GM12801 (cell line): ENCODE measurements around the gene TRMT44.

ENCODE experiments used
- CTCF ChIP-seq: IDR thresholded peaks from one replicate; pipeline ENCODE4 v1.5.1; 2011; ENCODE audit warnings: control low read depth; ENCODE audit not compliant: insufficient read length; ENCODE audit errors: extremely low read depth

Gene TRMT44

GRCh38 chr4:8439914-8440491, 574 bp upstream of the TRMT44 start:
- no peak for TF ChIP-seq CTCF

- TF ChIP-seq CTCF: no peak
Observed at GRCh38 chr4:8441499-8442091, 1.0 kb downstream of the TRMT44 start.

GRCh38 chr4:8442596-8443358, 2.2 kb downstream of the TRMT44 start:
- no peak for TF ChIP-seq CTCF

GRCh38 chr4:8443801-8444200, 3.2 kb downstream of the TRMT44 start:
- TF ChIP-seq CTCF: no peak

- no peak for TF ChIP-seq CTCF
Observed at GRCh38 chr4:8446122-8446521, 5.5 kb downstream of the TRMT44 start.

GRCh38 chr4:8451440-8452182, 11.0 kb downstream of the TRMT44 start:
- TF ChIP-seq CTCF: no peak

- no peak for TF ChIP-seq CTCF
Observed at GRCh38 chr4:8453957-8454356, 13.4 kb downstream of the TRMT44 start.
